KG1 (cell line): Measurements from ENCODE around the gene CCZ1B.
"Not testable (repeated sequence)": the region's sequence is repeated elsewhere in the genome, so short reads cannot be mapped to it uniquely, and the experiment has no call there.

ENCODE experiments used
- DNase-seq: peaks from one replicate; lab custom pipeline; 2025; lab: John Stamatoyannopoulos, UW

The CCZ1B gene

GRCh38 chr7:6831018-6831725, 5.1 kb upstream of the CCZ1B start:
- no peak for DNase-seq

DNA sequence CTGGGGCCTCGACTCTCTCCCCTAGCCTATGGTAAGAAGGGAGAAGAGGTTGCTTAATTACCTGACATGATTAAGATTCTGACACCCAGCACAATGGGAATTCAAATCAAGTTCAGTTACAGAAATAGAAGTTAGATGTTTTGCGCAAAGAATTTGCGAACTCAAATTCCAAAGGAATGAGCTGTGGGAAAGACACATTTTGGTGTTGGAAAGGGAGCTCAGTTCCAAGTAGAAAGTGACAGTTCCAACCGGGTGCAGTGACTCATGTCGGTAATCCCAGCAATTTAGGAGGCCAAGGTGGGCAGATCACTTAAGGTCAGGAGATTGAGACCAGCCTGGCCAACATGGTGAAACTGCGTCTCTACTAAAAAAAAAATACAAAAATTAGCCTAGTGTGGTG, 4.0 kb upstream of the CCZ1B start:
- DNase-seq, result not testable (repeated sequence)

- DNase-seq, result not testable (repeated sequence)
Observed at GRCh38 chr7:6829616-6830015, 3.5 kb upstream of the CCZ1B start.

DNA sequence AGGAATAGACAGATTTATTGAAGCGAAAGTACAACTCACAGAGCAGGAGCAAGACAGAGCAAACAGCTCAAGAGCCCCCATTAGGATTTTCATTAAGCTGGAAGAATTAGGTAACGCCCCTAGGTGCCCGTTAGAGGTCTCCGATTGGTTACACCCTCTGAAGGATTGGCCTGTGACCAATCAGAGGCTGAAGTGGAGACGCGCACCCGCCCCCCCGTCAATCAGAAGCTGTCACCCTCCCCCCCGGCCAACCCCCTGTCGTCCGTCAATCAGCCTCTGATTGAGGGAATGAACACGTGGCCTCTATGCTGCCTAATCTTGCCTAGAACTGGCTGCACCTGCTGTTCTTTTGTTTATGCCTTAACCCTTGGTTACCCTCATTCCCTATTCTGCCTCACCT, 1.1 kb upstream of the CCZ1B start:
- DNase-seq, result not testable (repeated sequence)

GRCh38 chr7:6825236-6826125, 594 bp downstream of the CCZ1B start:
- DNase-seq, result not testable (repeated sequence)

GRCh38 chr7:6821622-6822021, 4.5 kb downstream of the CCZ1B start:
- DNase-seq, result not testable (repeated sequence)

GRCh38 chr7:6815470-6815869, 10.6 kb downstream of the CCZ1B start:
- not testable (repeated sequence) for DNase-seq

- DNase-seq, result not testable (repeated sequence)
Observed at GRCh38 chr7:6813011-6813410, 13.1 kb downstream of the CCZ1B start.

DNA sequence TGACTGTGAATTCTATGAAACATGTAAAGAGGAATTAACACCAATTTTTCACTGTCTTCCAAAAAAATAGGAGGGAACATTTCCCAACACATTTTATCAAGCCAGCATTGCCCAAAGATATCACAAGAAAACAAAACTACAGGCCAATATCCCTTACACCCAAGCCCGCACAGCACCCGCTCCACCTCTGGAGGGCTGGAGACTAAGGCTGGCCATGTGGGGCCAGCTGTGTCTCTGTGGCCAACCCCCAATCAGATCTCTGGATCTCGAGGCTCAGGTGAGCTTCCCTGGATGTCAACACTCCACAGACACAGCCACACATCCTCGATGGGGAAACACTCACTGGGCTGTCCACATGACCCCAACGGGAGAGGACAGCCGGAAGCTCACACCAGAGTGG, 18.1 kb downstream of the CCZ1B start:
- not testable (repeated sequence) for DNase-seq

- not testable (repeated sequence) for DNase-seq
Observed at GRCh38 chr7:6807393-6807918, 18.6 kb downstream of the CCZ1B start.

DNA sequence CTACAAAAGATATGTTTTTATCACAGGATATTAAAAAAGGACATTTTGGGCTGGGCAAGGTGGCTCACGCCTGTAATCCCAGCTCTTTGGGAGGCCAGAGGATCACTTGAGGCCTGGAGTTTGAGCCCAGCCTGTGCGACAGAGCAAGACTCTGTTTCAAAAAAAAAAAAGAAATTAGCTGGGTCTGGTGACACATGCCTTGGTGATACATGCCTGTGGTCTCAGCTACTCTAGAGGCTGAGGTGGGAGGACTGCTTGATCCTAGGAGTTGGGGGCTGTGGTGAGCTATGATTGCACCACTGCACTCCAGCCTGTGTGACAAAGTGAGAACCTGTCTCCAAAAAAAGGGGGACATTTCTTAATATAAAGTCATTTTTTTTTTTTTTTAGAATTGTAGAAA, 25.7 kb downstream of the CCZ1B start:
- DNase-seq, result not testable (repeated sequence)

- DNase-seq, result not testable (repeated sequence)
Observed at GRCh38 chr7:6799887-6800286, 26.2 kb downstream of the CCZ1B start.

- not testable (repeated sequence) for DNase-seq
Observed at GRCh38 chr7:6798047-6798446, 28.0 kb downstream of the CCZ1B start.

DNA sequence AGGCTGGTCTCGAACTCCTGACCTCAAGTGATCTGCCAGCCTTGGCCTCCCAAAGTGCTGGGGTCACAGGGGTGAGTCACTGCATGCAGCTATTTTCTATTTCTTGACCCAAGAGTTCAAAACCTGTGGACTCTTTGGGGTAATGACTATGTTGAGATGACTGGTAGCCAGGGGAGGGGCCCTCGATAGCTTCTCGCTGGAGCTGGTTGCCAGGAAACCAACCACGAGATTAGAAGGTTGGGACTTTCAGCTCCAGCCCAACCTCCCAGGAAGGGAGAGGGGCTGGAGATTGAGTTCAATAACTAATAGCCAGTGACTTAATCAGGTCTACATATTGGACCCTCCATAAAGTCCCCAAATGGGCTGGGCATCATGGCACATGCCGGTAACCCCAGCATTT, 28.9 kb downstream of the CCZ1B start:
- DNase-seq, result not testable (repeated sequence)

DNA sequence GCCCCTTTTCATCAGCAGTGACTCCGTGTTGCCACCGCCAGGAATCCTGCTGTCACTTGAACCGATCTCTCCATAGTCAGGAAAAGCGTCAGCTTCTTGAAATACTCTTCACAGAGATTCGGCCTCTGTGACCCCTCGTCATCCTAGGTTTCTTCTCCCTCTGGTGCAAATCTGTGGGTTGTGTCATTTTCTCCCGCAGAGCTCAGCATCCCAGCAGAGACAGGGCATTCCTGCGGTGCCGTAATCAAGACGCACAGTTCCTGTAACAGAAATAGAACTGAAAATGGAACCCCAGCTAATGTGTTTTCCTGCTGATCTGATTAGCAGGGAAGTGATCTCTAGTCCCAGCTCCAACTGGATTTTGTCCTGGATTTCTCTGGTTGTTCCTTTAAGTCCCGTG, 31.8 kb downstream of the CCZ1B start:
- not testable (repeated sequence) for DNase-seq

DNA sequence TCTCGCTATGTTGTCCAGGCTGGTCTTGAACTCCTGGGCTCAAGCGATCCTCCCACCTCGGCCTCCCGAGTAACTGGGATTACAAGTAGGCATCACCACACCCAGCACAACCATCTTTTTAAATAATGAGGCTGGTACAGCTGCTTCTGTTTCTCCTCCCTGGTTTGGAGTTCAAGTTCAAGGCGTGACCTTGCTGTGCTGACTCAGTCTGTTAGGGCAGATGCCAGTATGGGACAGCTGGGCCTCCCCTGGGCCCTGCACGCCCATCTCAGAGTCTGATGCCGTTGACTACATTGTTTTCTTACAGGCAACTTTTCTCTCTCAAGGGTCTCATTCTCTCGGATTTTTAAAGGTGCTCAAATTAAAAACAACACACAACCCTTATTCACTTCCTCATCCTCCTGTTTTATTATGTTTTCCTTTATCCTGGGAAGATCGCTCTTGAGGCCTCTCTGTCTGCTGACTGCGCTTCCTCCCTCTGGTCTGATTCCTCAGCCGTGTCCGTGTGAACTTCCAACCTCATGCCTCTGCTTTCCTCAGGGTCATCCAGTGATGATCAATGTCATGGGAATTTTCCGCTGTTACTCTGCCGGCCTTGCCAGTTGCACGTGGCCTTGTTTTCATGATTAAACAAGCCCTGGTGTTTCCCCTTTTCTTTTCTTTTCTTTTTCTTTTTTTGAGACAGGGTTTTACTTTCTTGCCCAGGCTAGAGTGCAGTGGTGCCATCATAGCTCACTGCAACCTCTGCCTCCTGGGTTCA, 33.8 kb downstream of the CCZ1B start:
- DNase-seq, result not testable (repeated sequence)

- DNase-seq, result not testable (repeated sequence)
Observed at GRCh38 chr7:6789353-6789752, 36.7 kb downstream of the CCZ1B start.

DNA sequence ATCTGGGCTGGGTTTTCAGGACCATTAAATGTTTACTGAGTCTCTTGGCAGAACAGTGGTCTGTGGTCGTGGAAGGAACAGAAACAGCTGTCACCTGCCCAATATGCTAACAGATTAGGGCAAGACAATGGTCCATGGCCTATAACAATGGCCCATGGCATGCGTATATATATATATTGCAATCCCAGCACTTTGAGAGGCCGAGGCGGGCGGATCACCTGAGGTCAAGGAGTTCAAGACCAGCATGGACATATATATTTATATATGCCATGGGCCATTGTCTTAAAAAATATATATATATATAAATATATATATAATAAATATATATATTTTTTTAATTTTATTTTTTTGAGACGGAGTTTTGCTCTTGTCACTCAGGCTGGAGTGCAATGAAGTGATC, 44.5 kb downstream of the CCZ1B start:
- not testable (repeated sequence) for DNase-seq

GRCh38 chr7:6761186-6761585, 64.9 kb downstream of the CCZ1B start:
- not testable (repeated sequence) for DNase-seq

GRCh38 chr7:6753964-6754363, 72.1 kb downstream of the CCZ1B start, which contains the start of gene RSPH10B2:
Gene RSPH10B2 (plus strand): TSS chr7:6754103. CDS start chr7:6757678, 3,575 bp downstream.
- not testable (repeated sequence) for DNase-seq

DNA sequence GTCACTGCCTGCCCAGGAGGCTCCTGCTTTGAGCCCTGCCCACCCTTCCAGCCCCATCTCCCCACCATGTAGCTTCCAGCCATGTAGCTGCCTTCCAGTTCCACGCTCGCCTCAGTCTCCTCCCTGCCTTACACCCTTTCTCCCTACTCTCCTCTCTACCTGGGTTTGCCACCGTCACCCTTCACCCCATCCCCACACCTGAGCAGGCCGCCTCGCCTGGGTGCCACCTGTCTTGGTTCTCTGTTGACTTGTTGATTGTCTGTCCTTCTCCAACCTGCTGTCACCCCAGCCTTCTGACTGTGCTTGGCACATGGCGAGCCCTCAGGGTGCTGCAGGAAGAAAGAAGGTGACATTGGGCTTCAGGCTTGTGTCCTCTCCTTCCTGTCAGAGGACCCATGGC, 75.9 kb downstream of the CCZ1B start:
- DNase-seq, result not testable (repeated sequence)

- not testable (repeated sequence) for DNase-seq
Observed at GRCh38 chr7:6749335-6749734, 76.7 kb downstream of the CCZ1B start.
